NB4 (cell line): Measurements from ENCODE around the gene RNU6-7.

ENCODE experiments used
- DNase-seq: peaks from one replicate; pipeline ENCODE4 v3.0.0; 2010; ENCODE audit warnings: low read depth
- H3K4me3 ChIP-seq: one replicate; pipeline ENCODE4 v1.5.1; 2011; ENCODE audit warnings: mild to moderate bottlenecking, low read depth, low read length, moderate library complexity
- MAX ChIP-seq: IDR thresholded peaks from 2 replicates; pipeline ENCODE4 v1.6.1; 2011; ENCODE audit warnings: low read depth, low read length
- MYC ChIP-seq: IDR thresholded peaks from 2 replicates; pipeline ENCODE4 v1.6.1; 2011; ENCODE audit warnings: low read depth, low read length
- POLR2A ChIP-seq: IDR thresholded peaks from 2 replicates; pipeline ENCODE4 v1.6.1; 2011; ENCODE audit warnings: mild to moderate bottlenecking; ENCODE audit not compliant: insufficient read length; ENCODE audit errors: extremely low read depth
- TF ChIP-seq, protein P1 (sequence below): IDR thresholded peaks from one replicate; pipeline ENCODE4 v1.5.1; 2012; ENCODE audit warnings: low read depth, low read length

Gene RNU6-7

GRCh38 chr14:32201816-32202490 lies at the start of gene RNU6-7:
TSS of gene RNU6-7 (plus strand) at chr14:32202045.
- H3K4me3 ChIP-seq: peak within 1 kb of the TSS; percentile 70
- peak; percentile 42 for DNase-seq
- TF ChIP-seq, protein P1, sequence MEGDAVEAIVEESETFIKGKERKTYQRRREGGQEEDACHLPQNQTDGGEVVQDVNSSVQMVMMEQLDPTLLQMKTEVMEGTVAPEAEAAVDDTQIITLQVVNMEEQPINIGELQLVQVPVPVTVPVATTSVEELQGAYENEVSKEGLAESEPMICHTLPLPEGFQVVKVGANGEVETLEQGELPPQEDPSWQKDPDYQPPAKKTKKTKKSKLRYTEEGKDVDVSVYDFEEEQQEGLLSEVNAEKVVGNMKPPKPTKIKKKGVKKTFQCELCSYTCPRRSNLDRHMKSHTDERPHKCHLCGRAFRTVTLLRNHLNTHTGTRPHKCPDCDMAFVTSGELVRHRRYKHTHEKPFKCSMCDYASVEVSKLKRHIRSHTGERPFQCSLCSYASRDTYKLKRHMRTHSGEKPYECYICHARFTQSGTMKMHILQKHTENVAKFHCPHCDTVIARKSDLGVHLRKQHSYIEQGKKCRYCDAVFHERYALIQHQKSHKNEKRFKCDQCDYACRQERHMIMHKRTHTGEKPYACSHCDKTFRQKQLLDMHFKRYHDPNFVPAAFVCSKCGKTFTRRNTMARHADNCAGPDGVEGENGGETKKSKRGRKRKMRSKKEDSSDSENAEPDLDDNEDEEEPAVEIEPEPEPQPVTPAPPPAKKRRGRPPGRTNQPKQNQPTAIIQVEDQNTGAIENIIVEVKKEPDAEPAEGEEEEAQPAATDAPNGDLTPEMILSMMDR: no peak
- TF ChIP-seq MYC: no peak
- TF ChIP-seq POLR2A: no peak
- no peak for TF ChIP-seq MAX

- H3K4me3 ChIP-seq: no peak overlapping the region
- no peak for TF ChIP-seq POLR2A
- no peak for TF ChIP-seq MYC
- TF ChIP-seq, protein P1: no peak
- TF ChIP-seq MAX: no peak
- DNase-seq: no peak
Observed at GRCh38 chr14:32166029-32166428, 35.8 kb upstream of the RNU6-7 start.

DNA sequence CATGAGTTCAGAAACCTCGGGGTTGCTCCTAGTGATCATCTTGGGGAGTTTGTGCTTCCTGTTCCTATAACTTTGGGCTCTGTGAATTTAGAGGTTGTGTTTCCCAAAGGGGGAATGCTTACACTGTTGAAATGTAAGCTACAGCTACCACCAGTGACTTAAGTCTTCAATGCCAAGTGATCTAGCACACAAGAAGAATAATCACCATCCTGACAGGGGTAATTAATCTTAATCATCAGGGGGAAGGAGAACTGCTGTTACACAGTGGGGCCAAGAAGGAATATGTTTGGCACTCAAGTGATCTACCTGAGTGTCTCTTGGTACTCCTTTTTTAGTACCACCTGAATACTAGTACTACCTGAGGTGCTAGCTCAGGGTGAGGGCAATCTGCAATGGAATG lies 34.9 kb upstream of the RNU6-7 start:
- H3K4me3 ChIP-seq: no peak overlapping the region
- TF ChIP-seq MAX (no peak), MYC (no peak), POLR2A (no peak)
- TF ChIP-seq, protein P1: no peak
- DNase-seq: no peak

- no peak for DNase-seq
- no peak for TF ChIP-seq MYC
- TF ChIP-seq, protein P1: no peak
- TF ChIP-seq MAX: no peak
- no peak for TF ChIP-seq POLR2A
- H3K4me3 ChIP-seq: no peak overlapping the region
Observed at GRCh38 chr14:32167907-32168306, 33.9 kb upstream of the RNU6-7 start.

DNA sequence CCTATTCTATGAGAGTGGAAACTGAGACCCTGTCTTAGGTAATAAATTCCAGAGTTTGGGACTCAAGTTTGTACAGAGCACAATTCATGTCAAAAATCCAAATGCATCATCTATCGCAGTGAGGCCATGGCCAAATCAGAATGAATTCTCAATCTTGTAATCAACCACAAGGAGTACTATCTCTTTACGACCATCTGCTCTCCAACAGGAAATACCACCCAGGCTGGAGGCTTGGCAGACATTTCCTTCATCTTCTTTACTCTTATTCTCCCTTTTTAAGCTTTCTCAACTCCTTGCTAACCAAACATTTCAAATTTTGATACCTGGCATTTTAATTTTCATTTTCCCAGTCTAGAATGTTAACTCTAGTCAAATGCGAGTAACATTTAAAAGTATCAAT lies 32.7 kb upstream of the RNU6-7 start:
- no peak for TF ChIP-seq POLR2A
- TF ChIP-seq MYC: no peak
- TF ChIP-seq, protein P1: no peak
- TF ChIP-seq MAX: no peak
- DNase-seq: no peak
- no peak overlapping the region for H3K4me3 ChIP-seq

DNA sequence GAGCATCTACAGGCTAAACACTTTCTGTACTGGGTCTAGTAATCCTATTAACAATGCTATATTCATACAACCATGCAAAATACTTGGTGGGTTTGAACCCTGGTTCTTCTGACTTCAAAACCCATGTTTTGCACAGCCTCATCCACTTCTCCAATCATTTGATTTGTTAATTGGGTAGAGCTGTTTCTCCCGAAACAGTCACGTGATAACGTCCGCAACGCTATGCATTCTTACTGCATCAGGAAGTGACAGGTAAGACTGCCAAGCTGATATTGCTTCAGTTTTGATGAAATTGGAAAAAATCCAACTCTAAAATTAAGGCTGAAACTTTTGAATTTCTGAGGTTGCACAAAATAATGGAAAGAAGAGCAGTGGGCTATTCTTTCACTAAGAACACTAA lies 30.4 kb upstream of the RNU6-7 start:
- no peak for TF ChIP-seq MAX
- no peak for TF ChIP-seq POLR2A
- TF ChIP-seq, protein P1: no peak
- no peak for TF ChIP-seq MYC
- no peak for DNase-seq
- H3K4me3 ChIP-seq: no peak overlapping the region
